ENCODE data around the gene BFSP2.

DNA sequence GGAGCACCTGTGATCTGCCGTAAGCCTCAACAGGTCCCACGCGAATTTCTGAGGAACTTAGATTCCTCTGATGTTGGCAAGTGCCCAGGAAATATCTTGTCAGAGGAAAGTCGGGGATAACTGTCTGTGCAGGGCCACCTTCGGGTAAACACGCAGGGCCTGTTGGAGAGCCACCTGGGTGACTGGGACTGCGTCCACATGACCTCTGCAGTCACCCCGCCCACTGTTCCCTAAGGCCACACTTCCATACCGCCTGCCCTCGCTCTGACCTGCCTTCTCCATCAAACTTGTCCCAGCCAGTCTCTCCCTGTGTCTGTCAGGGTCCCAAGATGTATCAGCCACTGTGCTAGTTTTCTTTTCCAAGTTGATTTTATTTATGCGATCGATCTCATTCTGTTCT is 28.7 kb downstream of the BFSP2 start:
- TF ChIP-seq POLR2A (IDR thresholded peaks at IDR 0.05) (no peak), CTCF (IDR thresholded peaks at IDR 0.05) (no peak)
